Endothelial cell (in vitro differentiated cells): ENCODE data around the gene ISG20. TPM values are rescaled to one million over a fixed set of nuclear protein-coding genes. Genes with fewer than 3 reads are reported as not detected.

Experiments
- DNase-seq: peaks from one replicate; pipeline ENCODE4 v3.0.0; 2021; ENCODE audit warnings: low spot score
- H3K27ac Mint-ChIP-seq: one replicate; pipeline ENCODE4 v1.8.0; 2021; ENCODE audit warnings: mixed read lengths, inconsistent platforms; ENCODE audit not compliant: unreplicated experiment
- H3K27me3 Mint-ChIP-seq: one replicate; pipeline ENCODE4 v1.8.0; 2021; ENCODE audit warnings: mild to moderate bottlenecking, moderate library complexity, mixed read lengths, inconsistent platforms; ENCODE audit not compliant: unreplicated experiment
- H3K36me3 Mint-ChIP-seq: one replicate; pipeline ENCODE4 v1.8.0; 2021; ENCODE audit warnings: mild to moderate bottlenecking, low read depth, mixed read lengths, inconsistent platforms; ENCODE audit not compliant: unreplicated experiment
- H3K4me1 Mint-ChIP-seq: one replicate; pipeline ENCODE4 v1.8.0; 2021; ENCODE audit warnings: mild to moderate bottlenecking, mixed read lengths, inconsistent platforms; ENCODE audit not compliant: unreplicated experiment
- H3K4me3 Mint-ChIP-seq: one replicate; pipeline ENCODE4 v1.8.0; 2021; ENCODE audit warnings: mild to moderate bottlenecking, mixed read lengths, inconsistent platforms; ENCODE audit not compliant: unreplicated experiment
- H3K9me3 Mint-ChIP-seq: one replicate; pipeline ENCODE4 v1.8.0; 2021; ENCODE audit warnings: mixed read lengths, inconsistent platforms; ENCODE audit not compliant: unreplicated experiment
- total RNA-seq: library from RNA; stranded (reverse); fragmentation: NEBNext Ultra II Directional; extraction: Animal tissue kit (Norgen Biotek cat#: 25700); gene quantifications from one replicate; pipeline ENCODE4 v1.2.1, GENCODE V29; 2021; ENCODE audit not compliant: unreplicated experiment
- TF ChIP-seq, protein P1 (sequence below): fragments of 200-600 bp; sonication (generic); IDR thresholded peaks from one replicate; pipeline ENCODE4 v1.5.0; 2021; ENCODE audit warnings: antibody characterized with exemption; ENCODE audit not compliant: unreplicated experiment

ISG20 gene
- total RNA-seq, 1 donor from 2014 or later, result 6.6 TPM

DNA sequence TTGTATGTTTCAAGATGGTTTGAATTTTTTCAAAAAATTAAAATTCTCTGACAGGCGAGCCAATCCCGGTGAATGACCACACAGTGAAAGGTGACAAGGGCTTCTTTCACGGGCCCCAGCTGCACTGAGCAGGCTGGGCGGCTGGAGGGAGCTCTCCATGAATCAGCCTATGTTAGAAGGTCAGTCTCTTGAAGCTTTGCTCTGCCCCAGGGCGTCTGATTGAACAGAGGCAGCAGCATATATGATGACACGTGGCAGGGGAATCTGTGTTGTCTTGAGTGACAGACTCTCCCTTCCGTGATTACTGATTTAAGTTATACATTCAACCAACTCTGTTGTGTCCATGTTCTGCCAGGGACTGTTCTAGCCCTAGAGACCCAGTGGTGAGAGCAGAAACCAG, 51.5 kb downstream of the ISG20 start:
- H3K27ac Mint-ChIP-seq, result no peak overlapping the region
- H3K36me3 Mint-ChIP-seq, result peaks cover 5% of the 10 kb centered on the region
- peaks cover 4% of the 10 kb centered on the region for H3K27me3 Mint-ChIP-seq
- H3K4me1 Mint-ChIP-seq, result no peaks in the 10 kb centered on the region
- TF ChIP-seq, protein P1, sequence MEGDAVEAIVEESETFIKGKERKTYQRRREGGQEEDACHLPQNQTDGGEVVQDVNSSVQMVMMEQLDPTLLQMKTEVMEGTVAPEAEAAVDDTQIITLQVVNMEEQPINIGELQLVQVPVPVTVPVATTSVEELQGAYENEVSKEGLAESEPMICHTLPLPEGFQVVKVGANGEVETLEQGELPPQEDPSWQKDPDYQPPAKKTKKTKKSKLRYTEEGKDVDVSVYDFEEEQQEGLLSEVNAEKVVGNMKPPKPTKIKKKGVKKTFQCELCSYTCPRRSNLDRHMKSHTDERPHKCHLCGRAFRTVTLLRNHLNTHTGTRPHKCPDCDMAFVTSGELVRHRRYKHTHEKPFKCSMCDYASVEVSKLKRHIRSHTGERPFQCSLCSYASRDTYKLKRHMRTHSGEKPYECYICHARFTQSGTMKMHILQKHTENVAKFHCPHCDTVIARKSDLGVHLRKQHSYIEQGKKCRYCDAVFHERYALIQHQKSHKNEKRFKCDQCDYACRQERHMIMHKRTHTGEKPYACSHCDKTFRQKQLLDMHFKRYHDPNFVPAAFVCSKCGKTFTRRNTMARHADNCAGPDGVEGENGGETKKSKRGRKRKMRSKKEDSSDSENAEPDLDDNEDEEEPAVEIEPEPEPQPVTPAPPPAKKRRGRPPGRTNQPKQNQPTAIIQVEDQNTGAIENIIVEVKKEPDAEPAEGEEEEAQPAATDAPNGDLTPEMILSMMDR, result no peak
- no peak for DNase-seq
- H3K4me3 Mint-ChIP-seq, result no peak overlapping the region
- H3K9me3 Mint-ChIP-seq, result no peaks in the 10 kb centered on the region

DNA sequence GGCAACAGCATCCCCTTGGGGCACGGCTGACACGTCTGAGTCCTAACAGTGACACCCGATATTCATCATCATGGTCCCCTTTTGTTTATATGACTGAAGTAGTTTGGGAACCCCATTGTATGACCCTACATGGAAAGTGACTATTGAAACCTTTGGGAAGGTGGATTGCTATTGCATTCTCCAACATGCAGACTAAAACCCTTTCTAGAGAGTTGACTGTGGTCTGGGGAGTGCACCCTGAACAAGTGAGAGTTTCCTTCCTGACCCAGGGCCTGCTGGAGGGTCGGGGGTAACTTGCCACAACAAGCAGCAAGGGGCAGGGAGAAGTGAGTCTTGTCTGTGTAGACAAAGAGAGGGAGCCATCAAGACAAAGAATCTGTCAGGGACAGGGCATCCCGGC, 54.4 kb downstream of the ISG20 start:
- H3K4me3 Mint-ChIP-seq, result no peak overlapping the region
- peaks cover 4% of the 10 kb centered on the region for H3K27me3 Mint-ChIP-seq
- no peak overlapping the region for H3K27ac Mint-ChIP-seq
- no peaks in the 10 kb centered on the region for H3K4me1 Mint-ChIP-seq
- H3K9me3 Mint-ChIP-seq, result no peaks in the 10 kb centered on the region
- no peak for DNase-seq
- TF ChIP-seq, protein P1, result no peak
- H3K36me3 Mint-ChIP-seq, result peaks cover 5% of the 10 kb centered on the region

DNA sequence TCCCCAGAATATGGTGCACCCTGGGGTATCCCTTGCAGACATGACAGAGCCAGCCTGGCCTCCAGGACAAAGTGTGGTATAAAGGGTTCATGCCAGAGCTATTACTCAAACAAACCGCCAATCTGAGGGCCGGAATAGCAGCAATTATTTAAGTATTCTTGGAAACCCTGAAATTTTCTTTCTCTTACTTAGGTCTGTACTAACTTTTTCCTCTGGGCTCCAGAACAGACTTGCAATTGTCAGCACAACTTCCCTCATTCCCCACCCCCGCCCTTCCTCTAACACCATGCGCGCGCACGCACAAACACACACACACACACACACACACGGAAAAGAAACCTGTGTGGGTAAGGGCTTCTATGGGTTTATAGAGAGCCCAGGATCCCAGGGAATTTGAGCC, 56.3 kb downstream of the ISG20 start:
- Mint-ChIP-seq H3K27me3 (peaks cover 6% of the 10 kb centered on the region), H3K27ac (no peak overlapping the region), H3K9me3 (no peaks in the 10 kb centered on the region), H3K36me3 (no peaks in the 10 kb centered on the region), H3K4me3 (no peak overlapping the region), H3K4me1 (no peaks in the 10 kb centered on the region)
- TF ChIP-seq, protein P1, result no peak
- DNase-seq, result no peak

DNA sequence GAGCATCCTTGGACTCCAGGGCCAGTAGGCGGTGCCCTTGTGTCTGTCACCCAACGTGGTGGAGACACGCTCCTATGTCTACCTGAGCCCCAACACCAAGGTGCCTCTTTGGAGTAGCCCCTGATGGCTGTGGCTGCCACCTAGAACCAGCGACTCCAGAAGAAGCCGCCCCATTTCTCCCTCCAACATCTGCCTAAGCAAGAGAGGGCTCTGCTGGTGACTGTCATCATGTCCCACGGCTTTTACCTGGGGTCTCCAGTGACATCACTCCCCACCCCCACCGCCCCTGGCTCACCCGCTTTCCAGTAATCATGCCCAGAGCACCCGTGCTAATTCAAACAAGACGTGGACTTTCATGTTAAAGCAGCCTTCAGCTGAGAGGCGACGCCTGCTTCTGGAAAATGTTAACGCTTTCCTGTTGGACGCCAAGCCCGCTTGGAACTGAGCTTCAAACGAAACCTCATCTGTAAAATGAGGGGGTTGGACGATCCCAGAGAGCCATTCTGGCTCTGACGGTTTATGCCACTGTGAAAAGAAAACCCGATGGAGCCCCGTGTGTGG, 57.0 kb downstream of the ISG20 start:
- H3K4me3 Mint-ChIP-seq, result no peak overlapping the region
- DNase-seq, result no peak
- H3K27me3 Mint-ChIP-seq, result peaks cover 3% of the 10 kb centered on the region
- no peaks in the 10 kb centered on the region for H3K9me3 Mint-ChIP-seq
- H3K36me3 Mint-ChIP-seq, result no peaks in the 10 kb centered on the region
- H3K4me1 Mint-ChIP-seq, result no peaks in the 10 kb centered on the region
- TF ChIP-seq, protein P1, result no peak
- no peak overlapping the region for H3K27ac Mint-ChIP-seq

DNA sequence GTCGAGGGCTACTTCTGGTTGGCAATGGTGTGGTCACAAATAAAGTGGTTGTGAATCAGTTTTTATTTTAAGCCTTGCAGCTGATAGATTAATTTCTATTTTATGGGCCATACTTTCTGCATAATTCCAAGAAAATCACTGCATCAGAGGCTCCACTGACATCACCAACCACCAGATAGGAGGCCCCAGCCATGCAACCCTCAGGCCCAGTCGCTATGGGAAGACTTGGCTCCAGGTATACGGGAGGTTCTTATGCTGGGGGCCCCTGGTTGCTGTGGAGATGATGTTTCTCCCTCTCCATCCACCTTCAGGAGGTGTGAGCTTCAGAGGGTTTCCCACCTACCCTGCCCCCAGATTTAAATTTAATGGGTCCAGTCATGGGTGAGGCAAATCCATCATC, 57.4 kb downstream of the ISG20 start:
- Mint-ChIP-seq H3K27ac (no peak overlapping the region), H3K4me1 (no peaks in the 10 kb centered on the region), H3K9me3 (no peaks in the 10 kb centered on the region), H3K36me3 (no peaks in the 10 kb centered on the region), H3K4me3 (no peak overlapping the region), H3K27me3 (peaks cover 2% of the 10 kb centered on the region)
- TF ChIP-seq, protein P1, result no peak
- DNase-seq, result no peak
